ENCODE results near the gene C1orf122.

Gene C1orf122

DNA sequence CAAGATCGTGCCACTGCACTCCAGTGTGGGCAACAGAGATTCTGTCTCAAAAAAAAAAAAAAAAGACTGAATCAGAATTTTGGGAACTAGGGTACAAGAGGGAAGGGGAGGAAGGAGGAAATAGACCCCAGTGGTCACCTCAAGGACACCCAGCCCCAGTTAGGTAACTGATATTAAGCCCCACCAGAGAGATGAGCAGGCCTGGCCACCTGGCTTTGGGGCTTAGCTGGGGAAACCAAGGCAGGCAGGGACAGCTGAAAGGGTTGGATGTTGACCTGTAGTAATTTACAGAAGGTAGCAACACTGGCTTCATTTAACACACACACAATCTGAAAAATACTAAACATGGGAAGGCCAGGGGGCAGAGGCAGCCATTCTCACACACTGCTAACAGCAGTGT lies 5.2 kb upstream of the C1orf122 start:
- no peak for DNase-seq

DNA sequence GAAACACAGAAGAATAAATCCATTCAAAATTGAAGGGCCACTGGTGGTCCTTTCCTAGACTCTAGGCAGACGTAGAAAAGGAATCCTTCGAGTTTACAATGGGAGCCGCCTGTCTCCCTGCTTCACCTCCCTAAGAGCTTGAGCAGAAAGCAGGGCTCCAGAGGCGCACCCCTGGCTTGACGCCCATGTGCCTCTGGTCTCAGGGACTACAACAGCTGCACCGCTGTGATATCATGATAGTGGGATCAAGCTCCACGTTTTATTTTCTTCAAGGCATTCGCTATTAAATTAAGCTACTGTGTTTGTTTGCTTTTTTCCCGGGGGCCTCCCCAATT lies 403 bp upstream of the C1orf122 start:
- no peak for DNase-seq

GRCh38 chr1:37808369-37809319 lies 1.1 kb downstream of the C1orf122 start:
- peak in 1 of 2 experiments; percentile 15 for DNase-seq

DNA sequence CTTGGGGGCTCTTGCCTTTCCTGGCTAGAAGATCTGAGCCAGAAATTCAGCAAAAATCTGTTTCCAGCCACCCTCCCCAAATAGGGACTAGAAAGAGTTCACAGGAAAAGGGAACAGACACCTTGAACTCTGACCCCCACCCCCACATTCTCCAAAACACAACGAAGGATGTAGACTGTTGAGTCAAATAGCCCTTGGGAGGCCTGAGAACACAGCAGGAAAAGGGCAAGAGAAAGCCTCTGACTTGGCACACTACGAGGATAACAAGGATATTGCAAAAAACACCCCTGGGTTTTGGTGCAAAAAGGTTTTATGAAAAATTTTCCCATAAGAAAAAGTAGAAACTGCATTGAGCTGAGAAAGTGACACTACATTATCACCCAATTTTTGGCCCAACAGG lies 2.4 kb downstream of the C1orf122 start:
- no peak for DNase-seq

- DNase-seq: peak; percentile 50 to 60
Measured at GRCh38 chr1:37811027-37811655, 3.6 kb downstream of the C1orf122 start.

DNA sequence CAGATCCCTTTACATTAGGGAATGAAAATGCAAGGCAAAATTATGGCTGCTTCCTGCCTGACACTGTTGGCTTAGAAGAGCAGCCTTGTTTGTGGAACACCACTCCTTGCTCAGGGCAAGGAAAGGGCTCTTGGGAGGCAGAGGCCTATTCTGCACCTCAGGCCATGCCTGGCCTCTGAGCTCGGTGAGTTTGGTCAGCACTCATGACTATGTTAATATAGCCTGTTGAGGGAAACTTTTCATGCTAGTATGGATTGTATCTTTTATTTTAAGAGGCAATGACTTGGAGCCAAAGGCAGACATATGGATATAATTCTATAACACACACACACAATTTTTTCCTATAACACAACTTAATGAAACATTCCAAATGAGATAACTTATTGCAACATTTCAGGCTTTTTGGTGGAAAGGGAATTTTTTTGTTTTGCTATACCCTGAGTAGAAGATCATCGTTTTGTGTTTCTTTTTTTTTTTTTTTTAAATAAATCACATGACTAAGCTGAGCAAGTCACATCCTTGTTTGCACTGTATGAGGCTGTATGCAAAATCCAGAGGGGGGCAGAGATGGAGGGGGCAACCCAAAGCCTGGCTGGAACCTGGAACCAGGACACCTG lies 6.0 kb downstream of the C1orf122 start:
- DNase-seq: no peak

GRCh38 chr1:37814252-37814651 lies 6.7 kb downstream of the C1orf122 start:
- DNase-seq: no peak

GRCh38 chr1:37817481-37817880 lies 9.9 kb downstream of the C1orf122 start:
- DNase-seq: no peak

GRCh38 chr1:37821481-37821880 lies 13.9 kb downstream of the C1orf122 start:
- DNase-seq: no peak

DNA sequence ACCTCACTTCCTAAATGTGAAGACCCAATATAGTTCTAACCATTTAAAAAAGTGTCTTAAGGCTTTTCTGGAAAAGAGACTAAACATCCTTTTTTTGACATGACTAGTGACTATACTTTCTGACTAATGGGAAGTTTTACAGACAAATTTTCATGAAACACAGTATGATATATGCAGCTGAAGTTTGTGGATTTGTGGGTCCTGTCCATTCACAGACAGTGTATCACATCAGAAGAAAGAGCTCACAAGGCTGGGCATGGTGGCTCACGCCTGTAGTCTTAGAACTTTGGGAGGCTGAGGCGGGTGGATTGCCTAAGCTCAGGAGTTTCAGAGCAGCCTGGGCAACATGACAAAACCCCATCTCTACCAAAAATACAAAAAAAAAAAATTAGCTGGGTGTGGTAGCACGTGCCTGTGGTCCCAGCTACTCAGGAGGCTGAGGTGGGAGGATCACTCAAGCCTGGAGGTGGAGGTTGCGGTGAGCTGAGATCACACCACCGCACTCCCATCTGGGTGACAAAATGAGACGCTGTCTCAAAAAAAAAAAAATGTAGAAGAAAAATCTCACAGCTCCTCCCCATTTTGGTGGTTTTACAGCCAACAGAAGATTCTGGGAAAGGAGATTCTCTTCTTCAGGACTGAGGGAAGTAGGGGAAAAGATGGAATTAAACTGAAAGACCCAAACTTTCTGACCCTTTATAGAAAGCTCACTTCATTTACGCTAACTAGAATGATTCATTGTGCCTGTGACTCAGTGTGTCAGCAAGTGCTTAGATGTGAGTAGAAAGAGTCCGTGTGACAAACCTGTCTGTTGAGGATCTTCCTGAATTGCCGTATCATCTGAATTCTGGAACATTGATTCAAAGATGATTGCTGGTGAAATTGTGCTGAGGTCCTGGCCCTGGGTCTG lies 15.6 kb downstream of the C1orf122 start:
- no peak for DNase-seq

GRCh38 chr1:37824001-37824400 lies 16.4 kb downstream of the C1orf122 start:
- no peak for DNase-seq

- DNase-seq: no peak
Measured at GRCh38 chr1:37825506-37825905, 17.9 kb downstream of the C1orf122 start.

DNA sequence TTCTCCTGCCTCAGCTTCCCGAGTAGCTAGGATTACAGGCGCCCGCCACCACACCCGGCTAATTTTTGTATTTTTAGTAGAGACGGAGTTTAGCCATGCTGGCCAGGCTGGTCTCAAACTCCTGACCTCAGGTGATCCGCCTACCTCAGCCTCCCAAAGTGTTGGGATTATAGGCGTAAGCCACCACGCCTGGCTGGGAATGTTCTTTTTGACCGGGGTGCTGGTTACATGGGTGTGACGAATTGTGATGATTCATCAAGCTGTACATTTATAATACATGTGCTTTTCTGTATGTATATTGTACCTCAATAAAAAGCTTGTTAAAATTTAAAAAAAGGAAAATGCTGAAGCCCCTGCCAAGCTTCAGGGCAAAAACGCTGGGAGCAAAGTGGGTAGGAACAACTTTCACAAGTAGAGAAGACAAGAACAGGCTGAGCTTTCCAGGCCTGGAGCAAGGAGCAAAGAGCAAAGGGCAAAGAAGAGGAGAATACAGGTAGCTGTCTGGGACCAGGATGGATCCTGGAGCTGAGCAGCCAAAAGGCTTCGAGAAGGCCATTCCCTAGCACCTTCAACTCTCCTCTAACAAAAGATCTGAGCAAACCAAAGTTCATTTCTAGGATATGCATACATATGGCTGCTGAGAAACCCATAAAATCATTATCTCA lies 21.0 kb downstream of the C1orf122 start:
- DNase-seq: no peak

DNA sequence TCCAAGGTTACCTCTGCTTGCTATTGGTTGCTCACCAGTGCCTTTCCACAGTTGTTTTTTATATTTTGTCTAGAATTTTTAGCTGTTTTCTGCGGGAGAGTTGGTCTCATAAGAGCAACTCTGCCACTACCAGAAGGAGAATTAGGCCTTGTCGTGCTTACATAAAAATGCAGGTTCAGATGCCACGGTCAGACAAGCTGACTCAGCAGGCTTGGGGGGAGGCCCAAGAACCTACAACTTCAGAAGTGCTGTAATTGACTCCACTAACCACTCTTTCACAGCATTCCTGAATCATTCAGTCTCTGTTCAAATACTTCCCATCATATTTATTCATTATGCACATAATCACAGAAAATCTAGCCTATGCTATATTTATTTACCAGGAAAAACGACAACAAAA lies 23.5 kb downstream of the C1orf122 start:
- no peak for DNase-seq

GRCh38 chr1:37831809-37832208 lies 24.2 kb downstream of the C1orf122 start:
- no peak for DNase-seq

DNA sequence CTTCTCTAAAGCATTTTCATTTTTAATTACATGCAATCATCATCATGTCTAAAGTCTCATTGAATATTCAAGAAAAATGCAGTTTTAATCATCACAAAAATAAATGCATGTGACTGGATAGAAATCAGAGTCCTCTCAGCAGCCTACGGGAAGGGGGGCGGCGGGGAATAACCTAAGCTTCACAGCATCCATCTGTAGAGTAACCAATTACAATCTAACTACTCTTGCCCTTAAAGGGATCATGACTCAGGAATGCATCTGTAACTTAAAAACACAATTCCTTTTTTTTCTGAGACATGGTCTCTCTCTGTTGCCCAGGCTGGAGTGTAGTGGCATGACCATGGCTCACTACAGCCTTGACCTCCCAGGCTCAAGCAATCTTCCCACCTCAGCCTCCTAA lies 29.2 kb downstream of the C1orf122 start:
- no peak for DNase-seq

- DNase-seq: no peak
Measured at GRCh38 chr1:37839676-37840075, 32.1 kb downstream of the C1orf122 start.

GRCh38 chr1:37840711-37841110 lies 33.1 kb downstream of the C1orf122 start:
- DNase-seq: no peak

GRCh38 chr1:37841652-37842051 lies 34.1 kb downstream of the C1orf122 start:
- DNase-seq: no peak

- DNase-seq: no peak
Measured at GRCh38 chr1:37844536-37844935, 36.9 kb downstream of the C1orf122 start.

DNA sequence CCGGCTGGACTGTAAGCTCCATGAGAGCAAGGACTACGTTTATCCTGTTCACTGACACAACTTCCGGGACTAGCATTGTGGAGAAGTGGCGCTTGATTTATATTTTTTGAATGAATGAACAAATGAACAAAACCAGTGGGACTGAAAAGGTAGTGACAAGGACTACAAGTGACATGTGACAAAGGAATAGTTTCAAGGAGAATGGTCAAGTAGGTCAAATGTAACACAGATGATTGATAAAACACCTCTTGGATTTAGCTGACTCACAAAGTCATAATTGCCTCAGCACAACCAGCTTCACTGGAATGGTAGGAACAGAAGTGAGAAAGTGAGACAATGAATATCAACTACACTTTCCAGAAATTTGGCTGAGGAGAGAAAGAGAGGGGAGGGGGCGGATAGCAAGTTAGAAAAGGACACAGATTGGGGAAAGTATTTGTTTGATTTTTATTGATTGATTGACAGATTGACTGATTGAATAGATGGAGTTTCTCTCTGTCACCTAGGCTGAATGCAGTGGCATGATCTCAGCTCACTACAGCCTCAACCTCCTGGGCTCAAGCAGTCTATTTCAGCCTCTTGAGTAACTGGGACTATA lies 37.6 kb downstream of the C1orf122 start:
- no peak for DNase-seq

GRCh38 chr1:37845786-37846185 lies 38.2 kb downstream of the C1orf122 start:
- DNase-seq: no peak
